HCT116 (cell line): ENCODE measurements around the gene RIT2. TPM values are rescaled to one million over a fixed set of nuclear protein-coding genes. Genes with fewer than 3 reads are reported as not detected.

ENCODE experiments used
- ATAC-seq: fragments of 200-7000 bp; cut with Tn5 transposase; 2 replicates; pipeline ENCODE4 v1.9.1; 2020; ENCODE audit warnings: mild to moderate bottlenecking, moderate library complexity
- BruUV-seq: library from RNA; stranded (reverse); fragments of 400-500 nt; replicated peaks from 2 replicates; lab custom pipeline; 2021; lab: Mats Ljungman, UMichigan
- CTCF ChIA-PET: fragments of 300-600 bp; sonication (Branson Sonifier 250); formaldehyde crosslinking; loops from one replicate; lab custom pipeline; 2021; ENCODE audit warnings: antibody characterized with exemption; lab: Charles Lee
- POLR2A ChIA-PET: fragments of 300-600, 350-600 bp; sonication (Branson Sonifier 250); formaldehyde crosslinking; loops from one replicate; lab custom pipeline; 2021; ENCODE audit warnings: antibody characterized with exemption; lab: Charles Lee
- RAD21 ChIA-PET, 2 experiments: fragments of 300-600 bp; sonication (Branson Sonifier 250); formaldehyde crosslinking; loops; one replicate each; lab custom pipeline; 2023; ENCODE audit warnings: low total read pairs in 2 of 2; ENCODE audit not compliant: uncharacterized antibody in 2 of 2, unreplicated experiment in 2 of 2, low non-redundant PET in 1 of 2; lab: Charles Lee
- DNase-seq: peaks from one replicate; pipeline ENCODE4 v3.0.0-alpha.2; 2010; ENCODE audit warnings: low read depth, low spot score
- H2AFZ ChIP-seq: fragments of 200-600 bp; shearing (Covaris generic), sonication (generic); 2 replicates; pipeline ENCODE4 v1.6.1; 2017; ENCODE audit warnings: low read depth, mixed run types, mixed read lengths, antibody characterized with exemption, low read length; ENCODE audit not compliant: poor library complexity, severe bottlenecking
- H3K27ac ChIP-seq: 2 replicates; pipeline ENCODE4 v1.5.1; 2012; ENCODE audit warnings: low read depth, low read length
- H3K27me3 ChIP-seq: fragments of 200-600 bp; sonication (generic); 2 replicates; pipeline ENCODE4 v1.6.1; 2016; ENCODE audit warnings: mixed run types, low read length, mixed read lengths; ENCODE audit not compliant: insufficient read depth
- H3K36me3 ChIP-seq, 2 experiments: fragments of 200-500 bp in 1 of 2; fragments of 200-600 bp in 1 of 2; sonication (Bioruptor generic) in 1 of 2; sonication (generic) in 1 of 2; 2 replicates each; pipeline versions ENCODE4 v1.5.1 to v1.6.1; 2014 to 2016; ENCODE audit warnings: low read length in 2 of 2, inconsistent platforms in 1 of 2, mixed read lengths in 1 of 2, mixed run types in 1 of 2; ENCODE audit not compliant: insufficient read depth in 2 of 2, control insufficient read depth in 1 of 2
- H3K4me1 ChIP-seq, 2 experiments: fragments of 200-600 bp in 1 of 2; sonication (generic) in 1 of 2; 2 replicates each; pipeline versions ENCODE4 v1.5.1 to v1.6.1; 2012 to 2017; ENCODE audit warnings: low read length in 2 of 2, inconsistent platforms in 1 of 2, mild to moderate bottlenecking in 1 of 2, mixed read lengths in 1 of 2, mixed run types in 1 of 2, moderate library complexity in 1 of 2; ENCODE audit not compliant: insufficient read depth in 2 of 2, control insufficient read depth in 1 of 2
- H3K4me2 ChIP-seq: fragments of 200-600 bp; sonication (generic); 2 replicates; pipeline ENCODE4 v1.6.1; 2017; ENCODE audit warnings: mixed run types, low read length, mixed read lengths
- H3K4me3 ChIP-seq, 2 experiments: fragments of 200-600 bp in 1 of 2; sonication (generic) in 1 of 2; replicated peaks in 1 of 2; 2 replicates each; pipeline ENCODE4 v1.5.1; 2011 to 2016; ENCODE audit warnings: low read length in 2 of 2, control low read depth in 1 of 2, low read depth in 1 of 2, mild to moderate bottlenecking in 1 of 2, mixed read lengths in 1 of 2, mixed run types in 1 of 2
- H3K79me2 ChIP-seq: fragments of 200-600 bp; sonication (generic); 2 replicates; pipeline ENCODE4 v1.6.1; 2017; ENCODE audit warnings: mild to moderate bottlenecking, mixed run types, low read length, moderate library complexity, mixed read lengths; ENCODE audit not compliant: insufficient read depth
- H3K9ac ChIP-seq: fragments of 200-600 bp; sonication (generic); 2 replicates; pipeline ENCODE4 v1.6.1; 2016; ENCODE audit warnings: low read length, mixed read lengths
- H3K9me2 ChIP-seq: fragments of 200-600 bp; sonication (generic), shearing (Covaris generic); 2 replicates; pipeline ENCODE4 v1.6.1; 2017; ENCODE audit warnings: mixed run types, mild to moderate bottlenecking, moderate library complexity; ENCODE audit not compliant: insufficient read depth
- H3K9me3 ChIP-seq, 2 experiments: fragments of 200-500 bp in 1 of 2; fragments of 200-600 bp in 1 of 2; sonication (Bioruptor generic) in 1 of 2; sonication (generic) in 1 of 2; 2 replicates each; pipeline ENCODE4 v1.6.1; 2014 to 2017; ENCODE audit warnings: low read length in 2 of 2, mixed read lengths in 2 of 2, inconsistent platforms in 1 of 2, low read depth in 1 of 2, mild to moderate bottlenecking in 1 of 2, mixed run types in 1 of 2, moderate library complexity in 1 of 2; ENCODE audit not compliant: control insufficient read depth in 1 of 2, insufficient read depth in 1 of 2
- H4K20me1 ChIP-seq: fragments of 200-600 bp; sonication (generic), shearing (Covaris generic); 2 replicates; pipeline ENCODE4 v1.6.1; 2017; ENCODE audit warnings: mixed run types, mild to moderate bottlenecking, moderate library complexity; ENCODE audit not compliant: insufficient read depth
- ATF3 ChIP-seq: IDR thresholded peaks from 2 replicates; pipeline ENCODE4 v1.6.1; 2012
- CEBPB ChIP-seq: IDR thresholded peaks from 2 replicates; pipeline ENCODE4 v1.6.1; 2012; ENCODE audit warnings: low read depth
- CTCF ChIP-seq, 3 experiments: fragments of 200-600 bp in 1 of 3; sonication (generic) in 1 of 3; IDR thresholded peaks in 2 of 3; conservative IDR thresholded peaks in 1 of 3; 2 replicates each; pipeline ENCODE4 v1.5.1; 2012 to 2017; ENCODE audit warnings: low read depth in 2 of 3, low read length in 2 of 3, antibody characterized with exemption in 1 of 3, borderline replicate concordance in 1 of 3, control low read depth in 1 of 3, mild to moderate bottlenecking in 1 of 3, mixed read lengths in 1 of 3, mixed run types in 1 of 3, moderate library complexity in 1 of 3; ENCODE audit not compliant: insufficient read depth in 1 of 3
- EZH2 ChIP-seq: fragments of 200-600 bp; sonication (generic); IDR thresholded peaks from 2 replicates; pipeline ENCODE4 v1.6.1; 2017; ENCODE audit warnings: antibody characterized with exemption, mixed run types
- EZH2phosphoT487 ChIP-seq: fragments of 200-600 bp; IDR thresholded peaks from 2 replicates; pipeline ENCODE4 v1.6.1; 2018; ENCODE audit warnings: antibody characterized with exemption, borderline replicate concordance
- JUND ChIP-seq: IDR thresholded peaks from 2 replicates; pipeline ENCODE4 v1.6.1; 2012
- POLR2A ChIP-seq: IDR thresholded peaks from 2 replicates; pipeline ENCODE4 v1.7.0; 2011; ENCODE audit warnings: borderline replicate concordance; ENCODE audit not compliant: insufficient read depth, insufficient read length; ENCODE audit errors: extremely low read depth
- SP1 ChIP-seq: IDR thresholded peaks from 2 replicates; pipeline ENCODE4 v1.6.1; 2012; ENCODE audit warnings: low read depth
- TCF7L2 ChIP-seq: IDR thresholded peaks from 2 replicates; pipeline ENCODE4 v1.7.0; 2011; ENCODE audit warnings: borderline replicate concordance, inconsistent platforms; ENCODE audit not compliant: insufficient read depth, insufficient read length; ENCODE audit errors: extremely low read depth
- intact Hi-C: fragments of 100-400 bp; cut with micrococcal nuclease; formaldehyde crosslinking; loops from 2 replicates; pipeline ENCODE4 v1.10.0; 2022
- total RNA-seq: library from RNA; stranded (reverse); gene quantifications from one replicate; pipeline ENCODE4 v1.2.1, GENCODE V29; 2021; ENCODE audit not compliant: unreplicated experiment

The RIT2 gene
- total RNA-seq, 1 experiment from 2014 or later: not detected

- no peaks in the 10 kb centered on the region for H4K20me1 ChIP-seq
- TF ChIP-seq POLR2A (no peak), CEBPB (no peak), SP1 (no peak), CTCF (IDR thresholded peaks at IDR 0.05 in 2 of 3, conservative IDR thresholded peaks at IDR 0.05 in 1 of 3; ENCODE audit: borderline replicate concordance in 1 of 3, insufficient read depth in 1 of 3, low read depth in 2 of 3, low read length in 2 of 3) (no peak), JUND (no peak), EZH2 (no peak), EZH2phosphoT487 (no peak), TCF7L2 (no peak), ATF3 (no peak)
- H3K9ac ChIP-seq: no peak overlapping the region
- BruUV-seq: no TSS peak
- intact Hi-C loops: no loop called here
- peaks cover 11 to 16% of the 10 kb centered on the region in 2 experiments; a peak in 2 of 4 replicates for H3K9me3 ChIP-seq
- H3K27me3 ChIP-seq: no peaks in the 10 kb centered on the region
- H3K27ac ChIP-seq: no peak overlapping the region
- ChIA-PET CTCF (no interaction called here), RAD21 (no interaction called here), POLR2A (no interaction called here)
- DNase-seq: no peak
- no peaks in the 10 kb centered on the region for H3K36me3 ChIP-seq
- H2AFZ ChIP-seq: no peak overlapping the region
- ATAC-seq: no peak
- H3K4me2 ChIP-seq: no peak overlapping the region
- no peaks in the 10 kb centered on the region for H3K79me2 ChIP-seq
- H3K4me1 ChIP-seq: no peaks in the 10 kb centered on the region
- no peak overlapping the region for H3K4me3 ChIP-seq
- no peaks in the 10 kb centered on the region for H3K9me2 ChIP-seq
Observed at GRCh38 chr18:43078478-43079092, 36.9 kb downstream of the RIT2 start.
